Stimulated activated CD8-positive, alpha-beta memory T cell treated with anti-CD3 and anti-CD28 coated beads, Interleukin-12 subunit alpha, Interleukin-12 subunit beta, amount 100 ng/mL, for 1 hour (primary cell): Measurements from ENCODE around the gene PDCD1.
"Not testable (repeated sequence)": the region's sequence is repeated elsewhere in the genome, so short reads cannot be mapped to it uniquely, and the experiment has no call there.

ENCODE experiments used
- DNase-seq: peaks from one replicate; pipeline ENCODE4 v3.0.0-alpha.2; 2020; ENCODE audit warnings: low read depth

The PDCD1 gene

GRCh38 chr2:241812730-241813643 lies 45.7 kb downstream of the PDCD1 start:
- DNase-seq, result no peak

- no peak for DNase-seq
Observed at GRCh38 chr2:241811952-241812729, 46.6 kb downstream of the PDCD1 start.

GRCh38 chr2:241811201-241811951 lies 47.3 kb downstream of the PDCD1 start:
- DNase-seq, result no peak

GRCh38 chr2:241810307-241811200 lies 48.1 kb downstream of the PDCD1 start:
- no peak for DNase-seq

GRCh38 chr2:241809383-241810306 lies 49.0 kb downstream of the PDCD1 start:
- DNase-seq, result no peak

- DNase-seq, result no peak
Observed at GRCh38 chr2:241808721-241809382, 49.8 kb downstream of the PDCD1 start, which contains the start of gene NEU4. Gene NEU4, plus strand, starts transcription at chr2:241809193. Its CDS starts 5,292 bp downstream, at chr2:241814485.

- DNase-seq, result no peak
Observed at GRCh38 chr2:241808051-241808720, 50.5 kb downstream of the PDCD1 start.

- DNase-seq, result not testable (repeated sequence)
Observed at GRCh38 chr2:241806217-241806616, 52.5 kb downstream of the PDCD1 start.

- no peak for DNase-seq
Observed at GRCh38 chr2:241804326-241805229, 54.1 kb downstream of the PDCD1 start.

GRCh38 chr2:241803387-241804325 lies 55.0 kb downstream of the PDCD1 start:
- no peak for DNase-seq

GRCh38 chr2:241802421-241803318 lies 56.0 kb downstream of the PDCD1 start:
- no peak for DNase-seq

- DNase-seq, result no peak
Observed at GRCh38 chr2:241801611-241802420, 56.9 kb downstream of the PDCD1 start.

- not testable (repeated sequence) for DNase-seq
Observed at GRCh38 chr2:241800198-241800903, 58.3 kb downstream of the PDCD1 start.
